Central memory CD4-positive, alpha-beta T cell (primary cell): ENCODE measurements around the gene RND3.

ENCODE experiments used
- DNase-seq: peaks from one replicate; pipeline ENCODE4 v3.0.0; 2022

Gene RND3

GRCh38 chr2:150491943-150492342 lies 4.5 kb upstream of the RND3 start:
- DNase-seq: no peak

GRCh38 chr2:150491430-150491829 lies 4.0 kb upstream of the RND3 start:
- no peak for DNase-seq

- DNase-seq: no peak
Measured at GRCh38 chr2:150490466-150490865, 3.0 kb upstream of the RND3 start.

GRCh38 chr2:150486539-150487484 lies 655 bp downstream of the RND3 start:
- DNase-seq: no peak

DNA sequence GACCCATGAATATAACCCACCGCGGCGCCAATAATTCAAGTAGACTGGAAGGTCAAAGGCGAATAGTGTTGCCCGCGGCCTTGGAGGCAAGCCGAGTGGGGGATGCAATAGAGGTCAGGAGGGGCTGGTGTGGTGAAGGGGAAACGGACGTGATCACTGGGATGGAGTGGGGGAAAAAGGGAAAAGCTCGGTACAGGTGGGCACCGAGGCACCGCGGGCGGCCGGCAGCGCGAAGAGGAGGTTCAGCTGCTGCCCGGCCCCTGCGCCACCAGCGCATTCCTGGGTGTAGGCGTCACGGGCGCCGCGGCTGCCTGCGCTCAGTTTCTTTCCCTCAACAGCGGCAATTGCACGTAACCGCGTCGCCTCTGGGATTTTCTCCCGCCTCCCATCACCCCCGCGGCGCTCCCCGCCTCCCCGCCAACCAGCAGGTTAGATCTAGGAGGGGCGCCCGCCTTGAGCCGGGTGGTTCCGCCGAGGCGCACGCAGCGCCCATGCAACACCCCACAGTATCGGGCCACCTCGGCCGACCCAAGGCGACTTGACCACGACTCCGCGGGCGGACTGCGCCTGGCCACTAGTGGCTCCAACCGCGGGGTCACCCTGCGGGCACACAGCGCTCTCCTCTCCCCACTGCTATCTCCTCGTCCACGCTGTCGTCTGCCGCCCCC lies 1.5 kb downstream of the RND3 start:
- no peak for DNase-seq

GRCh38 chr2:150485114-150485870 lies 2.2 kb downstream of the RND3 start:
- DNase-seq: no peak

- no peak for DNase-seq
Measured at GRCh38 chr2:150484461-150485021, 2.9 kb downstream of the RND3 start.

GRCh38 chr2:150484006-150484405 lies 3.5 kb downstream of the RND3 start:
- DNase-seq: no peak

GRCh38 chr2:150483532-150483931 lies 3.9 kb downstream of the RND3 start:
- no peak for DNase-seq

DNA sequence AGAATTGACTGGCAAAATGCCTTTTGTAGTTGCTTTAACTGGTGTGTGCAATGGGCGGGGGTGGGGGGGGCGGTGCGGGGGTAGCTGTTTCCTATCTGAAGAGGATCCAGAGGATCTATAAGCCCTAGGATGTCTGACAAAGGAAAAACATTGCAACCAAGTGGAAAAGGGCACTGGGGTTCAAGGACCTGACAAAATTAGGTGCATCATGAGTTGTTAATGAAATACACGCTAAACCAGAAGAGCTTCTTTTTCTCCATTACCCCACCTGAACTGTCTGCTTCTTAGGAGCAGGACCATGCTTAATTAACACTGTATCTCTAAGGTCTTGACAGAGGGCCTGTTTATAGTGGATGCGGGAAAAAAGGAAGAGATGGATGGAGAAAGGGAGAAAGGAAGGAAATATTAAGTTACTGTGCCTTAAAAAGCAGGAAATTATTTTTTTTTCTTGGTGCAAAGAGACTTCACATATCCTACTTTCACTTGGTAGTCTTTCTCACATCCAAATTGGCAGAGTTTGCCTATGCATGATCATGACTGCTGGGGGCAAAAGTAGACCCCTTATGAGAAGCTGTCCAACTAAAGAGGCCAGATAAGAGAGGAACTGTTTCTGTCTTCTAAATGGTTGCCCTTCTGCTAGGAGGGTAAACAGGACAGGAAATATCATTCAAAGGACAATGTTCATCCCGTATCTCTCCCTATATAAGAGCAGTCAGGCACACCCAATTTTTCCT lies 4.6 kb downstream of the RND3 start:
- no peak for DNase-seq

DNA sequence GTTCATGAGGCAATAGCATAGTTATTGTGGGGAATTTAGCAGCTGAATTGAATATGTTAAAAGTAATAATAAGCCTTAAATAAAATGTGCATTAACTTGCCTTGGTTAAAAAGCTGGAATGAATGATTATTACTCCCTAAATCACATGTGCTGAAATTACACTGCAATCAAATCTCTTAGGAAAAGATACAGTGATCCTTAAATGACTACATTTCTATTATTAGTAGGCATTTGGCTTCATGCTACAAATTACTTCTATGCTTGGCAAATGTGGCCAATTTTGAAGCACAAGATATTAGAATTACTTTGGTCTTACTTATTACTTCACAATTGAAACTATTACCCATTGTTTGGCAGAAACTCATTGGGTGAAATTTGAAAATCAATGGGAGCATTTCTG lies 5.4 kb downstream of the RND3 start:
- DNase-seq: no peak

DNA sequence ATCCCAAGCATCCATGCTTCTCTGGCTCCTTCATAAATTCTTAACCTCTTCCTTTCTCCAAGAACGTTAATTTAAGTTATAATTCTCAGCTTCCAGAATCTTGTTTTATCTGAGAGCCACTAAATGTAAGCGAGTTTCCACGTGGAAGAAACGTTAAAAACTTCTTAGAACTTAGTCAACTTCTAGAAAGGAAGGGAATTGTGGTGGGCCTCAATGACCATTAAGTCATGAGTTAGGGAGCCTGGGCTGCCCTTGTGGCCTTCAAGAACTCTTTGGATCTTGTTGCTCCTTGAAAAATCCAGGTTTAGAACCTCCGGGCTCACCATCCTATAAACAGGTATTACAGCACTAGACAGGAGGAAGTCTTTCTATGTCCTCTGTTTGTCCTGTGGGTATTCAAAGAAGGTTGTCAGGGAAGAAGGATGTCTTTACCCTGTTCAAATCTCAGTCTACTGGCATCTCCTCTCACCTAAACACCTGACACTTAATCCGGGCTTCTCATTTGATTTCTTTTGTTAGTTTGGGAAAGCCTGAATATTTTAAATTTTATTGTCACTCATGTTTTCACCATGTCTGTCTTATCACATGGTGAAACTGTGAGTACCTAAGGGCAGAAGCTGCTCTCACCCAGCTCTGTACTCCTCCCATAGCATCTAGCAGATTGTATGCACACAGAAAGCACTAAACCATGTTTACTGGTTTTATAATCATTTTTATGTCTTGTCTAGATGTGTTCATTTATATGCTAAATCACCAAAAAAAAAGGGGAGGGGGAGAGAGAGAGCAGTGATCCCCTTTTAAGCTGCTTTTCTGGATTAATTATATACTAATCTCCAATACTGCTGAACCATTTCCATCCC lies 6.3 kb downstream of the RND3 start:
- DNase-seq: no peak

DNA sequence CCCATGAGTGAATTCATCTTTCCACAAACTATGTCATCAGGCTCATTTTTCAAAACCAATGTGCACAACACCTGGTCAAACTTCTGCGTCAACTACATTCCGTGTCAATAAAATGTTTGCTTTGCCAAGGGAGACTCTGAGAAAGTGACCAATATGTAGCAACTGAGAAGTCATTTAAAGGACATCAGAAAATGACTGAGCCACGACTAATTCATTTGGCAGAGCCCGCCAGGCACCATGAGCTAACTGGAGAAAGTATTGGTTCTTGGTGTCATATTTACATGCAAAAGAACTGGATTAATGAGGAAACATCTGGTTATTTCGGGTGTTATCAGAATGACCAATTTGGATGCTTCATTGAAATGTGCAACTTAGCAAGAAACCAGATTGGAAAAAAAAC lies 7.2 kb downstream of the RND3 start:
- no peak for DNase-seq

- no peak for DNase-seq
Measured at GRCh38 chr2:150479075-150479915, 8.2 kb downstream of the RND3 start.

GRCh38 chr2:150478200-150478974 lies 9.1 kb downstream of the RND3 start:
- no peak for DNase-seq

DNA sequence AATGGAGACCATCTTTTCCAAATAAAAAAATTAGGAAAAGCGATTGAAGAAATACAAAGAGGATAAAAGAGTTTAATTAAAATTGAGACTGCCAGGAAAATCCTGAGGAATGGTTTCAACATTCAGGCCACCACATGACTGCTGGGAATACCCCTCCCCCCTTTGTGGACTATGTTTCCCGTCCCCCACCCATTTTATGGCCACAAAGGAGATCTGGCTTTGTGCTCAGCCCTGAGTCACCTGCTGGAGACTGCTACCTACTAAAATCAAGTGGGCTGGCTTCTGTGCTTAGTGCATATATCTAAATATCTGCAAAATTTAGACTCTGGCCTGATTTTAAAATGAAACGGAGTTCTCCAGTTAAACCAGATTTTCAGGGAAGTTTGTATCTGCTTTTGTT lies 10.1 kb downstream of the RND3 start:
- no peak for DNase-seq

DNA sequence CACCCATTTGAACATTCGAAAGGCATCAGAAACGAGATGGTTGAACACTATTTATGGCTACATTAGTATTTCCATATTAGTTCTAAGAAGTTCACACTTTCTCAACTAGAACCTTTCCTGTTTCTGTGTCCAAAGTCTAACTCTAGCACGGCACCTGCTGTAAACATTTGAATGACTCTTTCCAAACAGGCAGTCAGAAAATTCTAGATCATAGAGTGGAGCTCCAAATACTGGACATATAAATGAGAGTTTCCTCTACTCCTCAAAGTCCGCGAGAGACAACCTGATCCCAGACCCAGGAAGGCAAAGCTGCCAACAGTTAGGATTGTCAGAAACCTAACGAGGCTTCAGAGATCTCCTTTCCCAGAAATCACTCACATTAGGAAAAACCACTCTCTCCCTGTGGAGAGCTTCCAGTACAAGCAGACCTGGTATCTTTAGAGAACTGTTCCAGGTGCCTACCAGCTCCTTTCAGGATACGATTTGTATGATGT lies 10.6 kb downstream of the RND3 start:
- DNase-seq: no peak

DNA sequence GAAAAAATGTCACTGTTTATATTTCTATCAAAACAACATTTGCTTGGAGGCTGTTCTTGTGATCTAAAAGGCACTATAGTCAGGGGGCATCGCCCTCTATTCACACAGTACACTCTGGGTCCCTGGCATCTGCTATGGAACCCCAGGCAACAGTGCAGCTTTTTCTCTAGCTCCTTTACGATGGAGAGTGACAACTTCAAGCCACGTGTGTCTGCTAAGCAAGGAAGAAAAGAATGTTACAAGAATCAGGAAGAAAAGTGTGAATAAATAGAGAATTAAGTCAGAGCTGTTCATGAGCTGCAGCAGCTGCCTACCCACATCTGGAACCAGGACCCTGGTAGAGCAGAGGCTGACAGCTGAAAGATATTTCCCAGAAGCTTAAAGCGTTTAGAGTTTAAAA lies 11.2 kb downstream of the RND3 start:
- DNase-seq: no peak

DNA sequence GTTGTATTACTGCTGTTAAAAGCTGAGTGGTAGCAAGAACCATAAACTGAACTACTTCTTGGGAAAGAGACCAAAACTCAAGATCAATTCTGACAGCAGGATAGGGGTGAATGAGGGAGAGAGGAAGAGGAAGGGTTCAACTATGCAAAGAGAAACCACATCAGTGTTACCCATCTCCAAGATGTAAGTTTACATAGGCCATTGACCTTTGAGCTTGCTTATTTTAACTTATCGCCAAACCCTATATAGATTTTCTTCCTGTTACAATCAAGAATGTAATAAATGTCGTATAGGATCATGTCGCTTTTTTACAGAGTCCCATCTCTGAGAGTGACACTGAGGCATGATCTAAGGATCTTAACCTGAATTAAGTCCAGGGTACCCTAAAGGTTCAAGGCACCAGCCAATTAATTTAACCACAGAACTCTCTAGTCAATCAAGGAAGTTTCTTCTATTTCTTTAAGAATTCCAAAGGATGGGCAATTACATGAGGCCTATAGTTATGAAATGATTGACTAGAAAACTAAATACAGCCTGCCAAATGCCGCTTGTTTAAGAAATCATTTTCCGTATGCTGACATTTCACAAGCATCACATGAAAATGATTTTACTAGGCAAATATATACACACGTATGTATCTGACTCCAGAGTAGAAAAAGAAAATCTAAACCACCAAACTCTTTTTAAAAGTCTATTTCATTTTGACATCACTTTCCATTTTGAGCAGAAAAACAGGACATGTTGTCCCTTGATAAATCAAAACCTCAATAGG lies 11.8 kb downstream of the RND3 start:
- no peak for DNase-seq
